ENCODE data around the gene CFAP70.

The CFAP70 gene

GRCh38 chr10:73205890-73206289 lies 152.8 kb downstream of the CFAP70 start:
- no peaks in the 10 kb centered on the region for H3K9me3 ChIP-seq (ENCODE audit: control insufficient read depth in 1 of 2, low read length in 2 of 2)
- no peaks in the 10 kb centered on the region for H3K27me3 ChIP-seq (ENCODE audit: control insufficient read depth in 1 of 2, insufficient read depth in 2 of 2, low read length in 2 of 2)
- peaks cover 0 to 17% of the 10 kb centered on the region in 2 donors for H3K36me3 ChIP-seq (ENCODE audit: control insufficient read depth in 1 of 2, insufficient read depth in 2 of 2, low read length in 2 of 2)
- no peak overlapping the region for H3K27ac ChIP-seq (ENCODE audit: low read depth, low read length)
- no peak overlapping the region for H3K9ac ChIP-seq (ENCODE audit: low read depth in 1 of 2, low read length in 2 of 2)
- H3K4me3 ChIP-seq (ENCODE audit: low read depth in 1 of 2, low read length in 2 of 2): no peak overlapping the region
- H3K4me1 ChIP-seq (ENCODE audit: control insufficient read depth in 1 of 2, insufficient read depth in 2 of 2, low read length in 2 of 2): no peaks in the 10 kb centered on the region

GRCh38 chr10:73205081-73205480 lies 153.6 kb downstream of the CFAP70 start:
- Histone ChIP-seq H3K4me1 (ENCODE audit: control insufficient read depth in 1 of 2, insufficient read depth in 2 of 2, low read length in 2 of 2) (no peaks in the 10 kb centered on the region), H3K36me3 (ENCODE audit: control insufficient read depth in 1 of 2, insufficient read depth in 2 of 2, low read length in 2 of 2) (peaks cover 0 to 13% of the 10 kb centered on the region in 2 donors), H3K9me3 (ENCODE audit: control insufficient read depth in 1 of 2, low read length in 2 of 2) (no peaks in the 10 kb centered on the region), H3K4me3 (ENCODE audit: low read depth in 1 of 2, low read length in 2 of 2) (no peak overlapping the region), H3K9ac (ENCODE audit: low read depth in 1 of 2, low read length in 2 of 2) (no peak overlapping the region), H3K27me3 (ENCODE audit: control insufficient read depth in 1 of 2, insufficient read depth in 2 of 2, low read length in 2 of 2) (no peaks in the 10 kb centered on the region), H3K27ac (ENCODE audit: low read depth, low read length) (no peak overlapping the region)
